Activated CD8-positive, alpha-beta memory T cell treated with anti-CD3 and anti-CD28 coated beads, Interleukin-2, amount 50 U/mL, for 24 hours (primary cell): ENCODE data around the gene ADAM22.

Source experiments
- DNase-seq: peaks from one replicate; pipeline ENCODE4 v3.0.0-alpha.2; 2020; ENCODE audit errors: extremely low read depth

Gene ADAM22

GRCh38 chr7:88217675-88218428 is 283.8 kb downstream of the ADAM22 start:
- DNase-seq: no peak

GRCh38 chr7:88218429-88218745 is 284.3 kb downstream of the ADAM22 start:
- DNase-seq: no peak

- DNase-seq: no peak
Observed at GRCh38 chr7:88218836-88219605, 285.0 kb downstream of the ADAM22 start.

GRCh38 chr7:88219781-88220747 is 286.0 kb downstream of the ADAM22 start, which contains the start of gene SRI:
SRI (minus strand) TSS chr7:88220038; CDS start chr7:88220026, 12 bp downstream.
- DNase-seq: peak; percentile 58

GRCh38 chr7:88223265-88223664 is 289.2 kb downstream of the ADAM22 start:
- no peak for DNase-seq

GRCh38 chr7:88224601-88225275 is 290.7 kb downstream of the ADAM22 start:
- DNase-seq: no peak

- DNase-seq: no peak
Observed at GRCh38 chr7:88226201-88226600, 292.1 kb downstream of the ADAM22 start.

- DNase-seq: no peak
Observed at GRCh38 chr7:88226886-88227516, 292.9 kb downstream of the ADAM22 start.

- DNase-seq: no peak
Observed at GRCh38 chr7:88229302-88229995, 295.4 kb downstream of the ADAM22 start.

GRCh38 chr7:88230646-88231045 is 296.6 kb downstream of the ADAM22 start:
- DNase-seq: no peak

GRCh38 chr7:88233828-88234227 is 299.8 kb downstream of the ADAM22 start:
- DNase-seq: no peak

GRCh38 chr7:88239852-88240251 is 305.8 kb downstream of the ADAM22 start:
- DNase-seq: no peak

GRCh38 chr7:88243345-88243909 is 309.4 kb downstream of the ADAM22 start:
- no peak for DNase-seq

GRCh38 chr7:88244258-88244657 is 310.2 kb downstream of the ADAM22 start:
- no peak for DNase-seq
